ENCODE measurements around the gene GALT. TPM values are rescaled to one million over a fixed set of nuclear protein-coding genes. Genes with fewer than 3 reads are reported as not detected.
A peak's percentile ranks its signal among the peaks of the same experiment; 100 is the strongest.

Gene GALT
- 21.3 and 26.8 TPM in 2 replicates for total RNA-seq (2022)
- Bru-seq, nascent RNA, result percentile 66 among the genes with signal in this experiment
- BruChase-seq, experiment 1, labeled RNA remaining after a 6-hour chase, result percentile 86 among the genes with signal in this experiment
- percentile 64 among the genes with signal in this experiment for BruChase-seq, experiment 2, labeled RNA remaining after a 2-hour chase
- long read RNA-seq, transcript GALT-201 (11 exons, 1,768 nt), result major isoform, 21 of 158 reads
- long read RNA-seq, partial matches to known transcripts, result 114 of 158 reads
- long read RNA-seq, other reads (novel, unspliced or antisense), result 19 of 158 reads

- ChIA-PET CTCF (interaction anchor here (0.6 to 7.9 kb wide), 15 partner anchors 10 to 1957 kb away, joined by 3 to 83 read pairs (median 4); partner anchors contain the start of genes CCL27, DCTN3 and SIGMAR1), POLR2A (interaction anchor here (0.6 to 3.5 kb wide), 16 partner anchors 9 to 642 kb away, joined by 3 to 48 read pairs (median 4); partner anchors contain the start of genes CCL27, DCTN3 and SIGMAR1)
- peak within 1 kb of the TSS; percentile 65 for H3K27ac Mint-ChIP-seq (ENCODE audit: low read depth, unreplicated experiment)
- peak; percentile 92 for DNase-seq (ENCODE audit: unreplicated experiment)
- H3K4me3 Mint-ChIP-seq (ENCODE audit: unreplicated experiment), result peak within 1 kb of the TSS; percentile 84
- no peaks in the 10 kb centered on the region for H3K27me3 Mint-ChIP-seq (ENCODE audit: insufficient read depth, unreplicated experiment)
- H3K36me3 Mint-ChIP-seq (ENCODE audit: insufficient read depth, unreplicated experiment), result peaks cover 16% of the 10 kb centered on the region
- TSS peak; percentile 49 for BruUV-seq (replicated peaks)
- peaks cover 21% of the 10 kb centered on the region for H3K4me1 Mint-ChIP-seq (ENCODE audit: insufficient read depth, unreplicated experiment)
- intact Hi-C loops (cut with micrococcal nuclease), result loop anchor here (2.0 to 5.0 kb wide), 2 partner anchors 18 to 56 kb away; no protein-coding TSS in a partner anchor
- TF ChIP-seq, protein P1, sequence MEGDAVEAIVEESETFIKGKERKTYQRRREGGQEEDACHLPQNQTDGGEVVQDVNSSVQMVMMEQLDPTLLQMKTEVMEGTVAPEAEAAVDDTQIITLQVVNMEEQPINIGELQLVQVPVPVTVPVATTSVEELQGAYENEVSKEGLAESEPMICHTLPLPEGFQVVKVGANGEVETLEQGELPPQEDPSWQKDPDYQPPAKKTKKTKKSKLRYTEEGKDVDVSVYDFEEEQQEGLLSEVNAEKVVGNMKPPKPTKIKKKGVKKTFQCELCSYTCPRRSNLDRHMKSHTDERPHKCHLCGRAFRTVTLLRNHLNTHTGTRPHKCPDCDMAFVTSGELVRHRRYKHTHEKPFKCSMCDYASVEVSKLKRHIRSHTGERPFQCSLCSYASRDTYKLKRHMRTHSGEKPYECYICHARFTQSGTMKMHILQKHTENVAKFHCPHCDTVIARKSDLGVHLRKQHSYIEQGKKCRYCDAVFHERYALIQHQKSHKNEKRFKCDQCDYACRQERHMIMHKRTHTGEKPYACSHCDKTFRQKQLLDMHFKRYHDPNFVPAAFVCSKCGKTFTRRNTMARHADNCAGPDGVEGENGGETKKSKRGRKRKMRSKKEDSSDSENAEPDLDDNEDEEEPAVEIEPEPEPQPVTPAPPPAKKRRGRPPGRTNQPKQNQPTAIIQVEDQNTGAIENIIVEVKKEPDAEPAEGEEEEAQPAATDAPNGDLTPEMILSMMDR (IDR thresholded peaks at IDR 0.05; ENCODE audit: unreplicated experiment), result peak; percentile 17
- H3K9me3 Mint-ChIP-seq (ENCODE audit: unreplicated experiment), result no peaks in the 10 kb centered on the region
Measured at GRCh38 chr9:34646211-34647083, at the start of gene GALT. GALT (plus strand) TSS chr9:34646675; CDS start chr9:34646705, 30 bp downstream.

DNA sequence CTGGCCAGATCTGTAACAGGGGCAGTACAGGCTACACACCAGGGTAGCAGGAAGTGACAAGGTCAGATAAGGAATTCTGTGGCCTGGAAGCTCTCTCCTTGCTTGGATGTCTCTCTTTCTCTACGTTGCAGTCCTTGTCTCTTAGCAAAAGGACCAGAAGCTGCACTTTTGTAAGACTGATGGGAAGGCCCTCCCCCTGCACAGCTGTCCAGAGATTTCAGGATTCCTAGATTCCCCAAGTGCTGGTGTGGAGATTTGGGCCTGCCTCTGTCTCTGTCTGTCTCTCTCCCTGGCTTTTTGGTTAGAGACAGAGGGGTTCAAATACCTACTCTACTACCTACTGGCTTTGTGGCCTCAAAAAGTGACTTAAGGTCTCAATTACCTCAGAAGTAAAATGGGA, 46.9 kb upstream of the GALT start:
- Mint-ChIP-seq H3K4me3 (ENCODE audit: unreplicated experiment) (no peak overlapping the region), H3K9me3 (ENCODE audit: unreplicated experiment) (no peaks in the 10 kb centered on the region), H3K4me1 (ENCODE audit: insufficient read depth, unreplicated experiment) (peaks cover 9% of the 10 kb centered on the region), H3K27me3 (ENCODE audit: insufficient read depth, unreplicated experiment) (no peaks in the 10 kb centered on the region), H3K36me3 (ENCODE audit: insufficient read depth, unreplicated experiment) (no peaks in the 10 kb centered on the region), H3K27ac (ENCODE audit: low read depth, unreplicated experiment) (no peak overlapping the region)
- TF ChIP-seq, protein P1 (IDR thresholded peaks at IDR 0.05; ENCODE audit: unreplicated experiment), result no peak
- POLR2A ChIA-PET, result no interaction called here
- DNase-seq (ENCODE audit: unreplicated experiment), result no peak
- CTCF ChIA-PET, result interaction anchor here (0.6 to 4.1 kb wide), 8 partner anchors 12 to 482 kb away, joined by 3 to 19 read pairs (median 4); no protein-coding TSS in a partner anchor
- intact Hi-C loops (cut with micrococcal nuclease), result no loop called here
- BruUV-seq (replicated peaks), result no TSS peak

- Mint-ChIP-seq H3K27me3 (ENCODE audit: insufficient read depth, unreplicated experiment) (no peaks in the 10 kb centered on the region), H3K36me3 (ENCODE audit: insufficient read depth, unreplicated experiment) (no peaks in the 10 kb centered on the region), H3K27ac (ENCODE audit: low read depth, unreplicated experiment) (no peak overlapping the region), H3K4me1 (ENCODE audit: insufficient read depth, unreplicated experiment) (peaks cover 9% of the 10 kb centered on the region), H3K9me3 (ENCODE audit: unreplicated experiment) (no peaks in the 10 kb centered on the region), H3K4me3 (ENCODE audit: unreplicated experiment) (no peak overlapping the region)
- BruUV-seq (replicated peaks), result no TSS peak
- DNase-seq (ENCODE audit: unreplicated experiment), result peak; percentile 75
- intact Hi-C loops (cut with micrococcal nuclease), result loop anchor here (10.0 kb wide), 1 partner anchor 346 kb away; no protein-coding TSS in a partner anchor
- POLR2A ChIA-PET, result interaction anchor here (1.1 kb wide), 1 partner anchor 13 kb away, joined by 3 read pairs; no protein-coding TSS in a partner anchor
- CTCF ChIA-PET, result interaction anchor here (0.6 to 4.1 kb wide), 12 partner anchors 9 to 1044 kb away, joined by 3 to 19 read pairs (median 5); partner anchors contain the start of genes DCTN3 and SIGMAR1
- TF ChIP-seq, protein P1 (IDR thresholded peaks at IDR 0.05; ENCODE audit: unreplicated experiment), result no peak
Measured at GRCh38 chr9:34600908-34601307, 45.6 kb upstream of the GALT start.
